WERI-Rb-1 (cell line): Measurements from ENCODE around the gene ENC1.

ENCODE experiments used
- DNase-seq: peaks from one replicate; pipeline ENCODE4 v3.0.0-alpha.2; 2020
- H3K27ac ChIP-seq: fragments of 250-450 bp; sonication (Bioruptor Pico); 2 replicates; pipeline ENCODE4 v1.5.1; 2020; ENCODE audit warnings: mild to moderate bottlenecking, moderate library complexity
- H3K27me3 ChIP-seq: fragments of 250-450 bp; sonication (Bioruptor Pico); 2 replicates; pipeline ENCODE4 v1.5.1; 2021; ENCODE audit warnings: mild to moderate bottlenecking, low read depth, moderate library complexity; ENCODE audit not compliant: insufficient read depth, severe bottlenecking
- H3K36me3 ChIP-seq: fragments of 250-450 bp; sonication (Bioruptor Pico); 2 replicates; pipeline ENCODE4 v1.5.1; 2020; ENCODE audit warnings: mild to moderate bottlenecking, moderate library complexity
- H3K4me3 ChIP-seq: 2 replicates; pipeline ENCODE4 v1.5.1; 2011; ENCODE audit warnings: low read depth, mild to moderate bottlenecking, control low read depth, low read length
- H3K9me3 ChIP-seq: fragments of 250-450 bp; sonication (Bioruptor Pico); 2 replicates; pipeline ENCODE4 v1.5.1; 2021; ENCODE audit warnings: mild to moderate bottlenecking, moderate library complexity; ENCODE audit not compliant: severe bottlenecking
- CTCF ChIP-seq: IDR thresholded peaks from 2 replicates; pipeline ENCODE4 v1.5.1; 2011; ENCODE audit warnings: low read depth, mild to moderate bottlenecking, control low read depth, inconsistent platforms, low read length

ENC1 gene

GRCh38 chr5:74587300-74587699 is 53.2 kb downstream of the ENC1 start:
- DNase-seq: no peak
- no peak overlapping the region for H3K4me3 ChIP-seq
- H3K27me3 ChIP-seq: no peaks in the 10 kb centered on the region
- no peaks in the 10 kb centered on the region for H3K36me3 ChIP-seq
- no peak overlapping the region for H3K27ac ChIP-seq
- no peak for TF ChIP-seq CTCF
- no peaks in the 10 kb centered on the region for H3K9me3 ChIP-seq

GRCh38 chr5:74586856-74587255 is 53.7 kb downstream of the ENC1 start:
- DNase-seq: no peak
- Histone ChIP-seq H3K36me3 (no peaks in the 10 kb centered on the region), H3K9me3 (no peaks in the 10 kb centered on the region), H3K27ac (no peak overlapping the region), H3K4me3 (no peak overlapping the region), H3K27me3 (no peaks in the 10 kb centered on the region)
- TF ChIP-seq CTCF: no peak

GRCh38 chr5:74582853-74583252 is 57.7 kb downstream of the ENC1 start:
- peaks cover 2% of the 10 kb centered on the region for H3K9me3 ChIP-seq
- no peak for DNase-seq
- no peak overlapping the region for H3K4me3 ChIP-seq
- no peaks in the 10 kb centered on the region for H3K36me3 ChIP-seq
- TF ChIP-seq CTCF: no peak
- H3K27me3 ChIP-seq: no peaks in the 10 kb centered on the region
- no peak overlapping the region for H3K27ac ChIP-seq

- Histone ChIP-seq H3K27ac (no peak overlapping the region), H3K36me3 (no peaks in the 10 kb centered on the region), H3K4me3 (no peak overlapping the region), H3K27me3 (no peaks in the 10 kb centered on the region), H3K9me3 (peaks cover 2% of the 10 kb centered on the region)
- no peak for TF ChIP-seq CTCF
- no peak for DNase-seq
These were observed 58.6 kb downstream of the ENC1 start for GRCh38 chr5:74581988-74582365.

GRCh38 chr5:74580729-74581109 is 59.8 kb downstream of the ENC1 start:
- no peak overlapping the region for H3K4me3 ChIP-seq
- H3K36me3 ChIP-seq: no peaks in the 10 kb centered on the region
- peaks cover 2% of the 10 kb centered on the region for H3K9me3 ChIP-seq
- no peak overlapping the region for H3K27ac ChIP-seq
- DNase-seq: no peak
- TF ChIP-seq CTCF: no peak
- no peaks in the 10 kb centered on the region for H3K27me3 ChIP-seq

GRCh38 chr5:74579215-74579614 is 61.3 kb downstream of the ENC1 start:
- no peak overlapping the region for H3K4me3 ChIP-seq
- DNase-seq: no peak
- no peaks in the 10 kb centered on the region for H3K27me3 ChIP-seq
- TF ChIP-seq CTCF: no peak
- H3K9me3 ChIP-seq: peaks cover 2% of the 10 kb centered on the region
- no peak overlapping the region for H3K27ac ChIP-seq
- H3K36me3 ChIP-seq: no peaks in the 10 kb centered on the region
